HEK293 (cell line): ENCODE data around the gene RAB44.
A peak's percentile ranks its signal among the peaks of the same experiment; 100 is the strongest.

ENCODE experiments used
- GLIS1 ChIP-seq: fragments of 450-650 bp; formaldehyde crosslinking; IDR thresholded peaks from 2 replicates; pipeline ENCODE4 v1.5.1; 2016; ENCODE audit warnings: missing biosample characterization, missing genetic modification characterization
- KLF1 ChIP-seq: fragments of 450-650 bp; formaldehyde crosslinking; IDR thresholded peaks from 2 replicates; pipeline ENCODE4 v1.5.1; 2016; ENCODE audit warnings: missing biosample characterization, missing genetic modification characterization
- KLF16 ChIP-seq: fragments of 450-650 bp; formaldehyde crosslinking; IDR thresholded peaks from 2 replicates; pipeline ENCODE4 v1.5.1; 2017; ENCODE audit warnings: missing biosample characterization, missing genetic modification characterization
- KLF7 ChIP-seq: fragments of 450-650 bp; formaldehyde crosslinking; IDR thresholded peaks from 2 replicates; pipeline ENCODE4 v1.5.1; 2016; ENCODE audit warnings: missing biosample characterization, missing genetic modification characterization, borderline replicate concordance
- KLF9 ChIP-seq: fragments of 450-650 bp; formaldehyde crosslinking; IDR thresholded peaks from 2 replicates; pipeline ENCODE4 v1.5.1; 2016; ENCODE audit warnings: missing biosample characterization, missing genetic modification characterization, low read depth
- MZF1 ChIP-seq: fragments of 450-650 bp; formaldehyde crosslinking; IDR thresholded peaks from 2 replicates; pipeline ENCODE4 v1.5.1; 2017; ENCODE audit warnings: missing biosample characterization, missing genetic modification characterization, borderline replicate concordance
- OVOL3 ChIP-seq: fragments of 450-650 bp; formaldehyde crosslinking; IDR thresholded peaks from 2 replicates; pipeline ENCODE4 v1.5.1; 2016; ENCODE audit warnings: missing biosample characterization, missing genetic modification characterization
- WT1 ChIP-seq: fragments of 450-650 bp; formaldehyde crosslinking; IDR thresholded peaks from 2 replicates; pipeline ENCODE4 v1.5.1; 2016; ENCODE audit warnings: missing biosample characterization, missing genetic modification characterization
- ZBTB17 ChIP-seq: fragments of 450-650 bp; formaldehyde crosslinking; IDR thresholded peaks from 2 replicates; pipeline ENCODE4 v1.5.1; 2016; ENCODE audit warnings: missing biosample characterization, missing genetic modification characterization
- ZFP37 ChIP-seq: fragments of 450-650 bp; formaldehyde crosslinking; IDR thresholded peaks from 2 replicates; pipeline ENCODE4 v1.5.1; 2016; ENCODE audit warnings: missing biosample characterization, missing genetic modification characterization
- ZFP69B ChIP-seq: fragments of 450-650 bp; formaldehyde crosslinking; IDR thresholded peaks from 2 replicates; pipeline ENCODE4 v1.5.1; 2016; ENCODE audit warnings: missing biosample characterization, missing genetic modification characterization
- ZNF114 ChIP-seq: fragments of 450-650 bp; formaldehyde crosslinking; IDR thresholded peaks from 2 replicates; pipeline ENCODE4 v1.5.0; 2017; ENCODE audit warnings: missing biosample characterization, missing genetic modification characterization
- ZNF157 ChIP-seq: fragments of 450-650 bp; formaldehyde crosslinking; IDR thresholded peaks from 2 replicates; pipeline ENCODE4 v1.5.1; 2016; ENCODE audit warnings: missing biosample characterization, missing genetic modification characterization
- ZNF175 ChIP-seq: fragments of 450-650 bp; formaldehyde crosslinking; IDR thresholded peaks from 2 replicates; pipeline ENCODE4 v1.5.1; 2016; ENCODE audit warnings: missing biosample characterization, missing genetic modification characterization
- ZNF19 ChIP-seq: fragments of 450-650 bp; formaldehyde crosslinking; IDR thresholded peaks from 2 replicates; pipeline ENCODE4; 2016; ENCODE audit warnings: missing biosample characterization, missing genetic modification characterization, low read depth
- ZNF221 ChIP-seq: fragments of 450-650 bp; formaldehyde crosslinking; IDR thresholded peaks from 2 replicates; pipeline ENCODE4 v1.5.1; 2017; ENCODE audit warnings: missing biosample characterization, missing genetic modification characterization, borderline replicate concordance
- ZNF341 ChIP-seq: fragments of 450-650 bp; formaldehyde crosslinking; IDR thresholded peaks from 2 replicates; pipeline ENCODE4; 2016; ENCODE audit warnings: low read depth, missing biosample characterization, missing genetic modification characterization
- ZNF354C ChIP-seq: fragments of 450-650 bp; formaldehyde crosslinking; IDR thresholded peaks from 2 replicates; pipeline ENCODE4 v1.5.1; 2016; ENCODE audit warnings: missing biosample characterization, missing genetic modification characterization, low read depth, borderline replicate concordance
- ZNF404 ChIP-seq: fragments of 450-650 bp; formaldehyde crosslinking; IDR thresholded peaks from 2 replicates; pipeline ENCODE4 v1.5.1; 2017; ENCODE audit warnings: missing biosample characterization, missing genetic modification characterization
- ZNF555 ChIP-seq: fragments of 450-650 bp; formaldehyde crosslinking; conservative IDR thresholded peaks from 2 replicates; pipeline ENCODE4 v1.5.1; 2017; ENCODE audit warnings: missing biosample characterization, mild to moderate bottlenecking, missing genetic modification characterization, inconsistent platforms
- ZNF623 ChIP-seq: fragments of 450-650 bp; formaldehyde crosslinking; IDR thresholded peaks from 2 replicates; pipeline ENCODE4 v1.5.1; 2016; ENCODE audit warnings: missing biosample characterization, missing genetic modification characterization
- ZNF660 ChIP-seq: fragments of 450-650 bp; IDR thresholded peaks from 2 replicates; pipeline ENCODE4 v1.5.1; 2018; ENCODE audit warnings: missing biosample characterization, mild to moderate bottlenecking, missing genetic modification characterization
- ZNF701 ChIP-seq: fragments of 450-650 bp; formaldehyde crosslinking; IDR thresholded peaks from 2 replicates; pipeline ENCODE4 v1.5.1; 2016; ENCODE audit warnings: missing biosample characterization, missing genetic modification characterization
- ZNF791 ChIP-seq: fragments of 450-650 bp; formaldehyde crosslinking; IDR thresholded peaks from 2 replicates; pipeline ENCODE4 v1.5.1; 2016; ENCODE audit warnings: missing biosample characterization, missing genetic modification characterization
- ZNF792 ChIP-seq: fragments of 450-650 bp; formaldehyde crosslinking; IDR thresholded peaks from 2 replicates; pipeline ENCODE4 v1.5.1; 2016; ENCODE audit warnings: missing biosample characterization, missing genetic modification characterization
- ZNF830 ChIP-seq: fragments of 450-650 bp; IDR thresholded peaks from 2 replicates; pipeline ENCODE4 v1.5.0; 2018; ENCODE audit warnings: missing biosample characterization, missing genetic modification characterization, low read depth, mild to moderate bottlenecking, moderate library complexity
- TF ChIP-seq, protein P1 (sequence below): fragments of 450-650 bp; formaldehyde crosslinking; optimal IDR thresholded peaks from 2 replicates; pipeline ENCODE3; 2016; ENCODE audit warnings: missing biosample characterization, mild to moderate bottlenecking, missing genetic modification characterization
- TF ChIP-seq, protein P2 (sequence below): fragments of 450-650 bp; formaldehyde crosslinking; IDR thresholded peaks from 2 replicates; pipeline ENCODE4 v1.5.1; 2016; ENCODE audit warnings: missing biosample characterization, missing genetic modification characterization, low read depth
- TF ChIP-seq, protein P3 (sequence below): fragments of 450-650 bp; formaldehyde crosslinking; IDR thresholded peaks from 2 replicates; pipeline ENCODE4 v1.5.1; 2017; ENCODE audit warnings: missing biosample characterization, missing genetic modification characterization
- TF ChIP-seq, protein P4 (sequence below): fragments of 450-650 bp; formaldehyde crosslinking; IDR thresholded peaks from 2 replicates; pipeline ENCODE4 v1.5.1; 2016; ENCODE audit warnings: missing biosample characterization, missing genetic modification characterization
- TF ChIP-seq, protein P5 (sequence below): fragments of 450-650 bp; formaldehyde crosslinking; IDR thresholded peaks from 2 replicates; pipeline ENCODE4 v1.5.1; 2016; ENCODE audit warnings: missing biosample characterization, missing genetic modification characterization
- TF ChIP-seq, protein P6 (sequence below): fragments of 450-650 bp; IDR thresholded peaks from 2 replicates; pipeline ENCODE4 v1.5.1; 2018; ENCODE audit warnings: missing biosample characterization, mild to moderate bottlenecking, missing genetic modification characterization

RAB44 gene

DNA sequence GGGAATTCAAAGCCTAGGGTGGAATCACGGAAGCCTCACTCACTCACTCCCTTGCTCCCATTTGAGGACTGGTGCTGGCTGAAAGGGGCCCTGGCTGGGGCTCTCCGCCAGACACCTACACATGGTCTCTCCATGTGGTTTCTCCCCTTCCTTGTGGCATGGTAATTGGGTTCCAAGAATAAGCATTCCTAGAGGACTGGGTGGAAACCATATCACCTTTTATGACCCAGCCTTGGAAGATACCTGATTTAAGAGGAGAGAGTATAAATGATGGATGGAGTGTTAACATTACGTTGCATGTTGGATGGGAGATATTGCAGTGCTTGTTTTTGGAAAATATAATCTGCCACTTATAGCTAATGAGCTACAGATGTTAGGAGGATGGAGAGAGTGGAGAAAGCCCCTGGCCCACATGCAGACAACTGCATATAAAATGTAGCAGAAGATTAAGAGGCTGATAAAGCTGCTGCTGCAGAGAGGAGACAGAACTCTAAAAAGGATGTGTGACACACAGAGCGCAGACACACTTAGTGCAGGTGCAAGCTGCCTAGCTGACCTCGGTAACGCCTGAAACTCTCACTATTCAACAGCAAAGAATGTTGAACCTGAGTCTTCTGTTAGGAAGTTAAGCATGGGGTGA lies 42.4 kb upstream of the RAB44 start (continued):
- TF ChIP-seq, protein P1, sequence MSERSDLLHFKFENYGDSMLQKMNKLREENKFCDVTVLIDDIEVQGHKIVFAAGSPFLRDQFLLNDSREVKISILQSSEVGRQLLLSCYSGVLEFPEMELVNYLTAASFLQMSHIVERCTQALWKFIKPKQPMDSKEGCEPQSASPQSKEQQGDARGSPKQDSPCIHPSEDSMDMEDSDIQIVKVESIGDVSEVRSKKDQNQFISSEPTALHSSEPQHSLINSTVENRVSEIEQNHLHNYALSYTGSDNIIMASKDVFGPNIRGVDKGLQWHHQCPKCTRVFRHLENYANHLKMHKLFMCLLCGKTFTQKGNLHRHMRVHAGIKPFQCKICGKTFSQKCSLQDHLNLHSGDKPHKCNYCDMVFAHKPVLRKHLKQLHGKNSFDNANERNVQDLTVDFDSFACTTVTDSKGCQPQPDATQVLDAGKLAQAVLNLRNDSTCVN (tag by site-specific recombination): no peak
- TF ChIP-seq, protein P2, sequence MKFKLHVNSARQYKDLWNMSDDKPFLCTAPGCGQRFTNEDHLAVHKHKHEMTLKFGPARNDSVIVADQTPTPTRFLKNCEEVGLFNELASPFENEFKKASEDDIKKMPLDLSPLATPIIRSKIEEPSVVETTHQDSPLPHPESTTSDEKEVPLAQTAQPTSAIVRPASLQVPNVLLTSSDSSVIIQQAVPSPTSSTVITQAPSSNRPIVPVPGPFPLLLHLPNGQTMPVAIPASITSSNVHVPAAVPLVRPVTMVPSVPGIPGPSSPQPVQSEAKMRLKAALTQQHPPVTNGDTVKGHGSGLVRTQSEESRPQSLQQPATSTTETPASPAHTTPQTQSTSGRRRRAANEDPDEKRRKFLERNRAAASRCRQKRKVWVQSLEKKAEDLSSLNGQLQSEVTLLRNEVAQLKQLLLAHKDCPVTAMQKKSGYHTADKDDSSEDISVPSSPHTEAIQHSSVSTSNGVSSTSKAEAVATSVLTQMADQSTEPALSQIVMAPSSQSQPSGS: no peak
- TF ChIP-seq ZNF341 (tag by site-specific recombination) (no peak), MZF1 (no peak; the same call in 1 of the 2 replicates), KLF7 (tag by site-specific recombination) (peak; percentile 28; the same call in 1 of the 2 replicates), KLF1 (tag by site-specific recombination) (peak; percentile 27; the same call in 1 of the 2 replicates), ZNF792 (no peak), ZNF114 (tag by site-specific recombination) (no peak), ZNF19 (tag by site-specific recombination) (no peak), ZFP69B (tag by site-specific recombination) (no peak), ZNF354C (no peak), GLIS1 (tag by site-specific recombination) (0 out of 2 replicates have a peak, but pooled peaks have one; percentile 13), ZNF175 (no peak), KLF16 (tag by site-specific recombination) (no peak), KLF9 (tag by site-specific recombination) (no peak), OVOL3 (tag by site-specific recombination) (no peak), ZNF623 (no peak), ZNF404 (no peak), WT1 (tag by site-specific recombination) (peak; percentile 72), ZNF701 (tag by site-specific recombination) (no peak), ZNF830 (tag by site-specific recombination) (no peak), ZNF555 (tag by site-specific recombination) (no peak), ZNF157 (tag by site-specific recombination) (no peak), ZBTB17 (peak; percentile 50; the same call in 1 of the 2 replicates), ZFP37 (tag by site-specific recombination) (no peak), ZNF660 (tag by site-specific recombination) (no peak), ZNF221 (tag by site-specific recombination) (no peak), ZNF791 (tag by site-specific recombination) (no peak)
- TF ChIP-seq, protein P3, sequence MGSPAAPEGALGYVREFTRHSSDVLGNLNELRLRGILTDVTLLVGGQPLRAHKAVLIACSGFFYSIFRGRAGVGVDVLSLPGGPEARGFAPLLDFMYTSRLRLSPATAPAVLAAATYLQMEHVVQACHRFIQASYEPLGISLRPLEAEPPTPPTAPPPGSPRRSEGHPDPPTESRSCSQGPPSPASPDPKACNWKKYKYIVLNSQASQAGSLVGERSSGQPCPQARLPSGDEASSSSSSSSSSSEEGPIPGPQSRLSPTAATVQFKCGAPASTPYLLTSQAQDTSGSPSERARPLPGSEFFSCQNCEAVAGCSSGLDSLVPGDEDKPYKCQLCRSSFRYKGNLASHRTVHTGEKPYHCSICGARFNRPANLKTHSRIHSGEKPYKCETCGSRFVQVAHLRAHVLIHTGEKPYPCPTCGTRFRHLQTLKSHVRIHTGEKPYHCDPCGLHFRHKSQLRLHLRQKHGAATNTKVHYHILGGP (tag by site-specific recombination): peak; percentile 83
- TF ChIP-seq, protein P4, sequence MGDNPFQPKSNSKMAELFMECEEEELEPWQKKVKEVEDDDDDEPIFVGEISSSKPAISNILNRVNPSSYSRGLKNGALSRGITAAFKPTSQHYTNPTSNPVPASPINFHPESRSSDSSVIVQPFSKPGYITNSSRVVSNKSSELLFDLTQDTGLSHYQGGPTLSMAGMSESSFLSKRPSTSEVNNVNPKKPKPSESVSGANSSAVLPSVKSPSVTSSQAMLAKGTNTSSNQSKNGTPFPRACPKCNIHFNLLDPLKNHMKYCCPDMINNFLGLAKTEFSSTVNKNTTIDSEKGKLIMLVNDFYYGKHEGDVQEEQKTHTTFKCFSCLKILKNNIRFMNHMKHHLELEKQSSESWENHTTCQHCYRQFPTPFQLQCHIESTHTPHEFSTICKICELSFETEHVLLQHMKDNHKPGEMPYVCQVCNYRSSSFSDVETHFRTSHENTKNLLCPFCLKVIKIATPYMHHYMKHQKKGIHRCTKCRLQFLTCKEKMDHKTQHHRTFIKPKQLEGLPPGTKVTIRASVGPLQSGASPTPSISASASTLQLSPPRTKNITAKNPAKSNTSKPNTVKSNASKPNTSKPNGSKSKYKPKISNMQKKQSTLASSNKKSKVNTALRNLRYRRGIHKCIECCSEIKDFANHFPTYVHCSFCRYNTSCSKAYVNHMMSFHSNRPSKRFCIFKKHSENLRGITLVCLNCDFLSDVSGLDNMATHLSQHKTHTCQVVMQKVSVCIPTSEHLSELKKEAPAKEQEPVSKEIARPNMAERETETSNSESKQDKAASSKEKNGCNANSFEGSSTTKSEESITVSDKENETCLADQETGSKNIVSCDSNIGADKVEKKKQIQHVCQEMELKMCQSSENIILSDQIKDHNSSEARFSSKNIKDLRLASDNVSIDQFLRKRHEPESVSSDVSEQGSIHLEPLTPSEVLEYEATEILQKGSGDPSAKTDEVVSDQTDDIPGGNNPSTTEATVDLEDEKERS (tag by site-specific recombination): no peak
- TF ChIP-seq, protein P5, sequence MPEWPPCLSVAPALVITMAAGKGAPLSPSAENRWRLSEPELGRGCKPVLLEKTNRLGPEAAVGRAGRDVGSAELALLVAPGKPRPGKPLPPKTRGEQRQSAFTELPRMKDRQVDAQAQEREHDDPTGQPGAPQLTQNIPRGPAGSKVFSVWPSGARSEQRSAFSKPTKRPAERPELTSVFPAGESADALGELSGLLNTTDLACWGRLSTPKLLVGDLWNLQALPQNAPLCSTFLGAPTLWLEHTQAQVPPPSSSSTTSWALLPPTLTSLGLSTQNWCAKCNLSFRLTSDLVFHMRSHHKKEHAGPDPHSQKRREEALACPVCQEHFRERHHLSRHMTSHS (tag by site-specific recombination): no peak
- TF ChIP-seq, protein P6, sequence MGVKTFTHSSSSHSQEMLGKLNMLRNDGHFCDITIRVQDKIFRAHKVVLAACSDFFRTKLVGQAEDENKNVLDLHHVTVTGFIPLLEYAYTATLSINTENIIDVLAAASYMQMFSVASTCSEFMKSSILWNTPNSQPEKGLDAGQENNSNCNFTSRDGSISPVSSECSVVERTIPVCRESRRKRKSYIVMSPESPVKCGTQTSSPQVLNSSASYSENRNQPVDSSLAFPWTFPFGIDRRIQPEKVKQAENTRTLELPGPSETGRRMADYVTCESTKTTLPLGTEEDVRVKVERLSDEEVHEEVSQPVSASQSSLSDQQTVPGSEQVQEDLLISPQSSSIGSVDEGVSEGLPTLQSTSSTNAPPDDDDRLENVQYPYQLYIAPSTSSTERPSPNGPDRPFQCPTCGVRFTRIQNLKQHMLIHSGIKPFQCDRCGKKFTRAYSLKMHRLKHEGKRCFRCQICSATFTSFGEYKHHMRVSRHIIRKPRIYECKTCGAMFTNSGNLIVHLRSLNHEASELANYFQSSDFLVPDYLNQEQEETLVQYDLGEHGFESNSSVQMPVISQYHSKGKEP (tag by site-specific recombination): peak; percentile 95
